Breast epithelium (tissue), 3 donors: ENCODE measurements around the gene RNASE9.

Experiments used
- POLR2A ChIP-seq: fragments of 450-650 bp; IDR thresholded peaks from one replicate; pipeline ENCODE4 v1.6.1; 2016; ENCODE audit warnings: antibody characterized with exemption, mild to moderate bottlenecking, moderate library complexity
- TF ChIP-seq, protein P1 (sequence below), 3 donors: fragments of 450-650 bp; IDR thresholded peaks; one replicate each; pipeline ENCODE4 v1.5.1; 2016 to 2017; ENCODE audit warnings: antibody characterized with exemption in 3 of 3, mild to moderate bottlenecking in 3 of 3, moderate library complexity in 3 of 3

DNA sequence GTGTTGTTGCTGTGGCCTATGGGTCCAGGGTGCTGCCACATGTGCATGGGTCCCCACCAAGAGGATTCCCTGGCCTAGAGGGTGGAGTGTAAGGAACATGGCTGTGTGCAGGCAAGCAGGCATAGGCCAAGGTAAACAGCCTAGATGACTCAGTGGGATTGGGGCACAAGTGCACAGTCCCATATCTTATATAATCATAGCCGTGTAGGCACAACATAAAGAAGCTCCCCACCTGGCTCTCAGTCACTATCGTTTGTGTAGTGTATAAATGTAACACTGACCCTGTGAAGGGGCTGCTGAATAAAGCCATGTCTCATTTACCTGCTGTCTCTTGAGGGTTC lies 46.0 kb upstream of the RNASE9 start:
- TF ChIP-seq, protein P1, sequence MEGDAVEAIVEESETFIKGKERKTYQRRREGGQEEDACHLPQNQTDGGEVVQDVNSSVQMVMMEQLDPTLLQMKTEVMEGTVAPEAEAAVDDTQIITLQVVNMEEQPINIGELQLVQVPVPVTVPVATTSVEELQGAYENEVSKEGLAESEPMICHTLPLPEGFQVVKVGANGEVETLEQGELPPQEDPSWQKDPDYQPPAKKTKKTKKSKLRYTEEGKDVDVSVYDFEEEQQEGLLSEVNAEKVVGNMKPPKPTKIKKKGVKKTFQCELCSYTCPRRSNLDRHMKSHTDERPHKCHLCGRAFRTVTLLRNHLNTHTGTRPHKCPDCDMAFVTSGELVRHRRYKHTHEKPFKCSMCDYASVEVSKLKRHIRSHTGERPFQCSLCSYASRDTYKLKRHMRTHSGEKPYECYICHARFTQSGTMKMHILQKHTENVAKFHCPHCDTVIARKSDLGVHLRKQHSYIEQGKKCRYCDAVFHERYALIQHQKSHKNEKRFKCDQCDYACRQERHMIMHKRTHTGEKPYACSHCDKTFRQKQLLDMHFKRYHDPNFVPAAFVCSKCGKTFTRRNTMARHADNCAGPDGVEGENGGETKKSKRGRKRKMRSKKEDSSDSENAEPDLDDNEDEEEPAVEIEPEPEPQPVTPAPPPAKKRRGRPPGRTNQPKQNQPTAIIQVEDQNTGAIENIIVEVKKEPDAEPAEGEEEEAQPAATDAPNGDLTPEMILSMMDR (IDR thresholded peaks at IDR 0.05) = no peak
- TF ChIP-seq POLR2A = no peak
